Loucy (cell line): ENCODE measurements around the gene RPL10.

Experiments used
- EZH2phosphoT487 ChIP-seq: fragments of 200-600 bp; IDR thresholded peaks from 2 replicates; pipeline ENCODE4 v1.6.1; 2018; ENCODE audit warnings: antibody characterized with exemption, mild to moderate bottlenecking, moderate library complexity, borderline replicate concordance
- TF ChIP-seq, protein P1 (sequence below): fragments of 200-600 bp; sonication (generic); conservative IDR thresholded peaks from 2 replicates; pipeline ENCODE4 v1.5.1; 2014; ENCODE audit warnings: mild to moderate bottlenecking, antibody characterized with exemption, low read length

DNA sequence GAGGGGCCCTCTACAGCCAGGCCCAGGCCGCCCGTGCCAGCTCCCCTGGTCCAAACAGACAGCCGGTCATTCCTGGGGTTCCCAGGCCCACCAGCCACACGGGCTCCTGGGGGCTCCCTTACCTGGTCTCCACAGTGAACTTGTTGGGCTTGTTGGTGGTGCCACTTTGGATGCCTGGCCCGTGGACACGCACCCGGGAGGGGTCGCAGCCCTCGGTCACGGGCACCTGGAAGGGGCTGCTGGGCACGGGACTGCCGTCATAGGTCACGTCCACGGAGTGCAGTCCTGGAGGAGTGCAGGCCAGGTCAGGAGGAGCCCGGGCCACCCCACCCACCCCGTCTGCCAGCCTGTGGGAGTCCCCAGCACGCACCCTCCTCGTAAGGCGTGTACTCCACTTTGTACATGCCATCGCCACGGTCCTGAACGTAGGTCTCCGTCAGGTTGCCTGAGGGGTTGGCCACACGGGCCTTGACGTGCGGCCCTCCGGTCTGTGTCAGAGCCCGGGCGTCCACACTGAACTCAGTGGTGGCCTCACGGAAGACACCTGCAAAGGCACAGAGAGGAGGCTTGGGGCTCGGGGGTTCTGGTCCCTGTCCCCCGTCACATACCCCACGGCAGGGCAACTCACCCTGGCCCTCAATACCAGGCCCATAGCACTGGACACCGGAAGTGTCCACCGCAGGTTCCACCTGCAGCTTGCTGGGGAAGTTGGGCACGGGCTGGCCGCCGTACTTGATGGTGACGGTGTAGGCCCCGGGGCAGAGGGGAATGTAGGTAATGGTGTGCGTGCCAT lies 38.6 kb upstream of the RPL10 start:
- TF ChIP-seq, protein P1, sequence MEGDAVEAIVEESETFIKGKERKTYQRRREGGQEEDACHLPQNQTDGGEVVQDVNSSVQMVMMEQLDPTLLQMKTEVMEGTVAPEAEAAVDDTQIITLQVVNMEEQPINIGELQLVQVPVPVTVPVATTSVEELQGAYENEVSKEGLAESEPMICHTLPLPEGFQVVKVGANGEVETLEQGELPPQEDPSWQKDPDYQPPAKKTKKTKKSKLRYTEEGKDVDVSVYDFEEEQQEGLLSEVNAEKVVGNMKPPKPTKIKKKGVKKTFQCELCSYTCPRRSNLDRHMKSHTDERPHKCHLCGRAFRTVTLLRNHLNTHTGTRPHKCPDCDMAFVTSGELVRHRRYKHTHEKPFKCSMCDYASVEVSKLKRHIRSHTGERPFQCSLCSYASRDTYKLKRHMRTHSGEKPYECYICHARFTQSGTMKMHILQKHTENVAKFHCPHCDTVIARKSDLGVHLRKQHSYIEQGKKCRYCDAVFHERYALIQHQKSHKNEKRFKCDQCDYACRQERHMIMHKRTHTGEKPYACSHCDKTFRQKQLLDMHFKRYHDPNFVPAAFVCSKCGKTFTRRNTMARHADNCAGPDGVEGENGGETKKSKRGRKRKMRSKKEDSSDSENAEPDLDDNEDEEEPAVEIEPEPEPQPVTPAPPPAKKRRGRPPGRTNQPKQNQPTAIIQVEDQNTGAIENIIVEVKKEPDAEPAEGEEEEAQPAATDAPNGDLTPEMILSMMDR, result no peak
- TF ChIP-seq EZH2phosphoT487, result no peak
